ENCODE data around the gene MLN. TPM values are rescaled to one million over a fixed set of nuclear protein-coding genes. Genes with fewer than 3 reads are reported as not detected.

MLN gene
- total RNA-seq, 1 experiment from 2014 or later: not detected

DNA sequence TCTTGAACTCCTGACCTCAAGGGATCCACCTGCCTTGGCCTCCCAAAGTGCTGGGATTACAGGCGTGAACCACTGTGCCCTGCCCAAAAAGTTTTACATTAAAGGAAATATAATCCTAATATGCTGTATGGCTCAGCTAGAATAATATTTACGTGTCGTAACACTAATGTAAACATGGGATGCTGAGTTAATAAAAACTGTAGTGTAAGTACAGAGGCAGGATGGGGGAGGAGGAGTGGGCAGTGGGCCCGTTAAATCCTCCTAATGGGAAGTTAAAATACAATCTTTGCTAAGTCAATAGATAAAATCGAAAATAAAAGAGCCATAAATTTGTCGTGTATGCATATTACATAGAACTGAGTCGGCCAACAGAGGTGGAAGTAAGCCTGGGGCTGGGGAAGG is 45.0 kb downstream of the MLN start:
- CTCF ChIA-PET: interaction anchor here (0.7 to 13.5 kb wide), 7 partner anchors 11 to 398 kb away, joined by 3 to 228 read pairs (median 4); partner anchors contain the start of genes IP6K3 and UQCC2
- intact Hi-C loops (cut with micrococcal nuclease): no loop called here
- DNase-seq (ENCODE audit: unreplicated experiment): peak; percentile 31
- POLR2A ChIA-PET: interaction anchor here (0.9 to 2.5 kb wide), 3 partner anchors 8 to 29 kb away, joined by 3 to 16 read pairs (median 3); no protein-coding TSS in a partner anchor
- H3K36me3 Mint-ChIP-seq (ENCODE audit: insufficient read depth, unreplicated experiment): no peaks in the 10 kb centered on the region
- TF ChIP-seq, protein P1, sequence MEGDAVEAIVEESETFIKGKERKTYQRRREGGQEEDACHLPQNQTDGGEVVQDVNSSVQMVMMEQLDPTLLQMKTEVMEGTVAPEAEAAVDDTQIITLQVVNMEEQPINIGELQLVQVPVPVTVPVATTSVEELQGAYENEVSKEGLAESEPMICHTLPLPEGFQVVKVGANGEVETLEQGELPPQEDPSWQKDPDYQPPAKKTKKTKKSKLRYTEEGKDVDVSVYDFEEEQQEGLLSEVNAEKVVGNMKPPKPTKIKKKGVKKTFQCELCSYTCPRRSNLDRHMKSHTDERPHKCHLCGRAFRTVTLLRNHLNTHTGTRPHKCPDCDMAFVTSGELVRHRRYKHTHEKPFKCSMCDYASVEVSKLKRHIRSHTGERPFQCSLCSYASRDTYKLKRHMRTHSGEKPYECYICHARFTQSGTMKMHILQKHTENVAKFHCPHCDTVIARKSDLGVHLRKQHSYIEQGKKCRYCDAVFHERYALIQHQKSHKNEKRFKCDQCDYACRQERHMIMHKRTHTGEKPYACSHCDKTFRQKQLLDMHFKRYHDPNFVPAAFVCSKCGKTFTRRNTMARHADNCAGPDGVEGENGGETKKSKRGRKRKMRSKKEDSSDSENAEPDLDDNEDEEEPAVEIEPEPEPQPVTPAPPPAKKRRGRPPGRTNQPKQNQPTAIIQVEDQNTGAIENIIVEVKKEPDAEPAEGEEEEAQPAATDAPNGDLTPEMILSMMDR (IDR thresholded peaks at IDR 0.05; ENCODE audit: unreplicated experiment): no peak
- no peaks in the 10 kb centered on the region for H3K9me3 Mint-ChIP-seq (ENCODE audit: unreplicated experiment)
- no peak overlapping the region for H3K27ac Mint-ChIP-seq (ENCODE audit: low read depth, unreplicated experiment)
- H3K4me1 Mint-ChIP-seq (ENCODE audit: insufficient read depth, unreplicated experiment): peaks cover 17% of the 10 kb centered on the region
- H3K4me3 Mint-ChIP-seq (ENCODE audit: unreplicated experiment): no peak overlapping the region
- H3K27me3 Mint-ChIP-seq (ENCODE audit: insufficient read depth, unreplicated experiment): no peaks in the 10 kb centered on the region
- no TSS peak for BruUV-seq (replicated peaks)

DNA sequence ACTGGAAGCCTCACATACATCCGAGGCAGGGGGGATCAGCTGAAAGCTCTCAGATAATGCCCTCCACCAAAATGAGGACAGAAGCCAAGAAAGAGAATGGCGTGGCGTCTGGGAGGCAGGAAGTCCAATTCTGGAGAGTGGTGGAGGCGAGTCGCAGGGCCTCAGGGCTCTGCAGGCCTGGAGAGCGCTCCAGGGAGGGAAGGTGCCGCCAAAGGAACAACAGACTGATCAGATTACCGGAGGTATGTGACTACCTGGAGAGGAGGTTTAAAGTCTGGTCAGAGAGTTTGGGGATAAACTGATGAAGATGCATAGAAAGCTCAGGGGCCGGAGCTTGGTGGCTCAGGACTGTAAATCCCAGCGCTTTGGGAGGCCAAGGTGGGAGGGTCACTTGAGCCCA is 45.9 kb downstream of the MLN start:
- DNase-seq (ENCODE audit: unreplicated experiment): no peak
- Mint-ChIP-seq H3K4me1 (ENCODE audit: insufficient read depth, unreplicated experiment) (peaks cover 17% of the 10 kb centered on the region), H3K27ac (ENCODE audit: low read depth, unreplicated experiment) (no peak overlapping the region), H3K27me3 (ENCODE audit: insufficient read depth, unreplicated experiment) (no peaks in the 10 kb centered on the region), H3K36me3 (ENCODE audit: insufficient read depth, unreplicated experiment) (no peaks in the 10 kb centered on the region), H3K9me3 (ENCODE audit: unreplicated experiment) (no peaks in the 10 kb centered on the region), H3K4me3 (ENCODE audit: unreplicated experiment) (no peak overlapping the region)
- TF ChIP-seq, protein P1 (IDR thresholded peaks at IDR 0.05; ENCODE audit: unreplicated experiment): no peak
- intact Hi-C loops (cut with micrococcal nuclease): no loop called here
- no TSS peak for BruUV-seq (replicated peaks)
- CTCF ChIA-PET: interaction anchor here (0.5 to 13.5 kb wide), 8 partner anchors 10 to 398 kb away, joined by 3 to 228 read pairs (median 4); partner anchors contain the start of genes IP6K3 and UQCC2
- POLR2A ChIA-PET: interaction anchor here (0.6 to 2.5 kb wide), 2 partner anchors 13 to 377 kb away, joined by 3 to 16 read pairs; no protein-coding TSS in a partner anchor

DNA sequence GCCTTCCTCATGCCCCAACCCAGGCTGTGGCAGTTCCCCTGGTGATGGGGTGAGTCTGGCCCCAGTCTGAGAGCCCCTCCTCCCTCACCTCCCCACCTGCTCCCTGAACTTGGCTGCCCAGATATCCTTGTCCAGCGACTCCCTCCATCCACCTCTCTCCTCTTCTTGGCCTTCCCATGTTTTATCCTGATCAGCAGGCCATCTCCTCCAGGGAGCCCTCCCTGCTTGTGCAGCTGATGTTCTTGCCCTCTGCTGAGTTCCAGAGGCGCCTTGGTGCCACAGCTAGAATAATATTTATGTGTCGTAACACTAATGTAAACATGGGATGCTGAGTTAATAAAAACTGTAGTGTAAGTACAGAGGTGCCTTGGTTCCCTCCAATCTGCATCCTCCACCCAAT is 46.7 kb downstream of the MLN start:
- POLR2A ChIA-PET: interaction anchor here (0.6 to 2.5 kb wide), 2 partner anchors 12 to 378 kb away, joined by 3 to 16 read pairs; no protein-coding TSS in a partner anchor
- H3K36me3 Mint-ChIP-seq (ENCODE audit: insufficient read depth, unreplicated experiment): no peaks in the 10 kb centered on the region
- H3K27me3 Mint-ChIP-seq (ENCODE audit: insufficient read depth, unreplicated experiment): no peaks in the 10 kb centered on the region
- no peaks in the 10 kb centered on the region for H3K9me3 Mint-ChIP-seq (ENCODE audit: unreplicated experiment)
- no peak overlapping the region for H3K27ac Mint-ChIP-seq (ENCODE audit: low read depth, unreplicated experiment)
- intact Hi-C loops (cut with micrococcal nuclease): no loop called here
- no TSS peak for BruUV-seq (replicated peaks)
- TF ChIP-seq, protein P1 (IDR thresholded peaks at IDR 0.05; ENCODE audit: unreplicated experiment): no peak
- H3K4me1 Mint-ChIP-seq (ENCODE audit: insufficient read depth, unreplicated experiment): peaks cover 14% of the 10 kb centered on the region
- CTCF ChIA-PET: interaction anchor here (0.5 to 13.5 kb wide), 7 partner anchors 10 to 399 kb away, joined by 3 to 228 read pairs (median 4); partner anchors contain the start of gene IP6K3
- DNase-seq (ENCODE audit: unreplicated experiment): no peak
- no peak overlapping the region for H3K4me3 Mint-ChIP-seq (ENCODE audit: unreplicated experiment)

DNA sequence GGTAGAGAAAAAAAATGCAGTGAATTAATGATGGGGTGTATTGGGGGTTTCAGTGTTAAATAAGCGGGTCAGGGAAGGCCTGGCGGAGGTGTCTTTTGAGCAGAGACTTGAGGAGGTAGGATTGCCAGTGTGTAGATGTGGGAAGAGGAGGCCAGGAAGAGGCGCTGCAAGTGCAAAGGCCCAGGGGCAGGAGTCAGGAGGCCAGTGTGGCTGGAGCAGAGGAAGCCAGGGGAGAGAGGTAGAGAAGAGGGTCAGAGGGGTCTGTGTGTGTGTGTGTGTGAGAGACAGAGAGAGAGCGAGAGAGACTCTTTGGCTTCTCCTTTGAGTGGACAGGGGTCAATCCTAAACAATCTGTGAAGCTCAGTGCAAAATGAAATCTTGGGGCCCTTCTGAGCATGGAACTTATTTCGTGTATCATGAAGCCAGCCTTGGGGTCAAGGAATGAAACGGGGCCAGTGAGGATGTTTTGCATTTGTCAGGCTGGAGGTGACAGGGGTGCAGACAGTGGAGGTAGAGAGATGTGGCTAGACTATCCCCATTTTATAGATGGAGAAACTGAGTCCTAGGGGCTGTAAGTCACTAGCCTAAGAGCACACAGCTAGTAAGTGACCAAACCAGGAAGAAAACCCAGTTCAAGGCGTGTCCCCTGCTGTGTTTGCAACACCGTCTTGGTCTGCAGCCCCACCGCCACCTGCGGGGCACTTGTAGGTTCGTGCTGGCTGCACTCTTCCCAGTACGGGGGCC is 47.4 kb downstream of the MLN start:
- H3K4me3 Mint-ChIP-seq (ENCODE audit: unreplicated experiment): no peak overlapping the region
- H3K27ac Mint-ChIP-seq (ENCODE audit: low read depth, unreplicated experiment): peak overlapping the region; percentile 72
- no peaks in the 10 kb centered on the region for H3K9me3 Mint-ChIP-seq (ENCODE audit: unreplicated experiment)
- POLR2A ChIA-PET: no interaction called here
- H3K4me1 Mint-ChIP-seq (ENCODE audit: insufficient read depth, unreplicated experiment): peaks cover 17% of the 10 kb centered on the region
- TF ChIP-seq, protein P1 (IDR thresholded peaks at IDR 0.05; ENCODE audit: unreplicated experiment): no peak
- no peak for DNase-seq (ENCODE audit: unreplicated experiment)
- no peaks in the 10 kb centered on the region for H3K27me3 Mint-ChIP-seq (ENCODE audit: insufficient read depth, unreplicated experiment)
- intact Hi-C loops (cut with micrococcal nuclease): no loop called here
- H3K36me3 Mint-ChIP-seq (ENCODE audit: insufficient read depth, unreplicated experiment): no peaks in the 10 kb centered on the region
- BruUV-seq (replicated peaks): no TSS peak
- CTCF ChIA-PET: interaction anchor here (0.6 to 2.2 kb wide), 6 partner anchors 11 to 398 kb away, joined by 3 to 11 read pairs (median 4); no protein-coding TSS in a partner anchor
